CD14-positive monocyte (primary cell): ENCODE data around the gene LDLRAD4. TPM values are rescaled to one million over a fixed set of nuclear protein-coding genes. Genes with fewer than 3 reads are reported as not detected.

ENCODE experiments used
- DNase-seq, 3 donors: peaks; one replicate each; pipeline ENCODE4 v3.0.0-alpha.2; 2011 to 2022
- H2AFZ ChIP-seq: 2 replicates; pipeline ENCODE4 v1.6.0; 2012; ENCODE audit warnings: mild to moderate bottlenecking, low read depth, low read length, inconsistent platforms; ENCODE audit not compliant: insufficient read depth, poor library complexity, severe bottlenecking
- H3K27ac ChIP-seq, 2 donors: 1 replicate in 1 of 2; 2 replicates in 1 of 2; pipeline ENCODE4 v1.5.1; 2012 to 2013; ENCODE audit warnings: low read length in 2 of 2, control low read depth in 1 of 2, inconsistent platforms in 1 of 2, low read depth in 1 of 2, mild to moderate bottlenecking in 1 of 2
- H3K27me3 ChIP-seq, 2 donors: one replicate each; pipeline versions ENCODE4 v1.6.0 to v1.6.1; 2011 to 2013; ENCODE audit warnings: low read length in 2 of 2; ENCODE audit not compliant: control insufficient read depth in 2 of 2, insufficient read depth in 2 of 2
- H3K36me3 ChIP-seq, 2 donors: replicated peaks in 1 of 2; 1 replicate in 1 of 2; 2 replicates in 1 of 2; pipeline versions ENCODE4 v1.5.1 to v1.6.1; 2012 to 2013; ENCODE audit warnings: low read length in 2 of 2, control low read depth in 1 of 2, inconsistent platforms in 1 of 2, mild to moderate bottlenecking in 1 of 2; ENCODE audit not compliant: insufficient read depth in 2 of 2, control insufficient read depth in 1 of 2
- H3K4me1 ChIP-seq, 2 donors: 1 replicate in 1 of 2; 2 replicates in 1 of 2; pipeline versions ENCODE4 v1.5.1 to v1.6.1; 2012 to 2013; ENCODE audit warnings: low read length in 2 of 2, control low read depth in 1 of 2, inconsistent platforms in 1 of 2, mild to moderate bottlenecking in 1 of 2, moderate library complexity in 1 of 2; ENCODE audit not compliant: insufficient read depth in 2 of 2, control insufficient read depth in 1 of 2
- H3K4me2 ChIP-seq: replicated peaks from 2 replicates; pipeline ENCODE3; 2012; ENCODE audit warnings: low read length, moderate library complexity, mild to moderate bottlenecking; ENCODE audit not compliant: poor library complexity, severe bottlenecking; ENCODE audit errors: extremely low read depth
- H3K4me3 ChIP-seq, 3 experiments: fragments of 200-600 bp in 1 of 3; sonication (generic) in 1 of 3; replicated peaks in 1 of 3; 1 replicate in 2 of 3; 2 replicates in 1 of 3; pipeline ENCODE4 v1.5.1; 2011 to 2013; ENCODE audit warnings: low read length in 3 of 3, mild to moderate bottlenecking in 3 of 3, control low read depth in 2 of 3, low read depth in 2 of 3, inconsistent platforms in 1 of 3, moderate library complexity in 1 of 3
- H3K79me2 ChIP-seq: 2 replicates; pipeline ENCODE4 v1.6.0; 2012; ENCODE audit warnings: mild to moderate bottlenecking, control low read depth, inconsistent platforms, low read length, moderate library complexity; ENCODE audit not compliant: insufficient read depth
- H3K9ac ChIP-seq: 2 replicates; pipeline ENCODE4 v1.6.0; 2017; ENCODE audit warnings: low read length, mild to moderate bottlenecking; ENCODE audit not compliant: insufficient read depth, poor library complexity, severe bottlenecking
- H3K9me3 ChIP-seq, 2 donors: replicated peaks in 1 of 2; 1 replicate in 1 of 2; 2 replicates in 1 of 2; pipeline versions ENCODE4 v1.5.1 to v1.6.1; 2012 to 2013; ENCODE audit warnings: low read length in 2 of 2, control low read depth in 1 of 2; ENCODE audit not compliant: control insufficient read depth in 1 of 2, insufficient read depth in 1 of 2
- H4K20me1 ChIP-seq: 2 replicates; pipeline ENCODE4 v1.6.0; 2012; ENCODE audit warnings: mild to moderate bottlenecking, low read length, control low read depth, moderate library complexity; ENCODE audit not compliant: insufficient read depth
- H3K27ac Mint-ChIP-seq, 7 donors: one replicate each; pipeline ENCODE4 v1.8.0; 2020; ENCODE audit warnings: mild to moderate bottlenecking in 7 of 7, mixed read lengths in 7 of 7, moderate library complexity in 6 of 7, inconsistent platforms in 2 of 7
- H3K27me3 Mint-ChIP-seq, 3 donors: one replicate each; pipeline ENCODE4 v1.8.0; 2021 to 2022; ENCODE audit warnings: low read depth in 3 of 3, mild to moderate bottlenecking in 3 of 3, mixed read lengths in 3 of 3, moderate library complexity in 3 of 3, inconsistent platforms in 1 of 3
- H3K36me3 Mint-ChIP-seq, 2 donors: one replicate each; pipeline ENCODE4 v1.8.0; 2020; ENCODE audit warnings: mixed read lengths in 2 of 2, inconsistent platforms in 1 of 2, mild to moderate bottlenecking in 1 of 2
- H3K4me1 Mint-ChIP-seq: one replicate; pipeline ENCODE4 v1.8.0; 2020; ENCODE audit warnings: mild to moderate bottlenecking, mixed read lengths
- H3K4me3 Mint-ChIP-seq, 2 donors: one replicate each; pipeline ENCODE4 v1.8.0; 2020; ENCODE audit warnings: mild to moderate bottlenecking in 2 of 2, mixed read lengths in 2 of 2, moderate library complexity in 1 of 2
- H3K9me3 Mint-ChIP-seq, 7 donors: one replicate each; pipeline ENCODE4 v1.8.0; 2020 to 2022; ENCODE audit warnings: mixed read lengths in 7 of 7, mild to moderate bottlenecking in 6 of 7, moderate library complexity in 6 of 7, inconsistent platforms in 2 of 7
- CTCF ChIP-seq: fragments of 200-600 bp; IDR thresholded peaks from one replicate; pipeline ENCODE4 v1.8.0; 2022; ENCODE audit warnings: antibody characterized with exemption, mild to moderate bottlenecking
- WGBS: methylation state at CpG from one replicate; pipeline ENCODE4 v1.1.5; 2013; ENCODE audit warnings: missing lambda C conversion rate; ENCODE audit not compliant: insufficient coverage; 5-methylcytosine and 5-hydroxymethylcytosine counted together
- intact Hi-C, 2 donors: fragments of 100-400 bp; cut with micrococcal nuclease; formaldehyde crosslinking; loops; one replicate each; pipeline versions ENCODE4 v1.15.0 to v1.15.1; 2023
- polyA plus RNA-seq, 3 donors: library from polyadenylated mRNA; depleted of rRNA in 1 of 3; unstranded in 2 of 3; stranded (reverse) in 1 of 3; fragments of 300-500 nt in 2 of 3; fragments of >200 nt in 1 of 3; fragmentation: Illumina TruSeq in 2 of 3; gene quantifications; 1 replicate in 2 of 3; 2 replicates in 1 of 3; pipeline ENCODE4 v1.2.3, GENCODE V29; 2012 to 2021

Gene LDLRAD4
- polyA plus RNA-seq, 3 donors: 13.5 to 15.4 (median 13.8) TPM

GRCh38 chr18:13372531-13372951 is 154.0 kb downstream of the LDLRAD4 start:
- H3K27me3 Mint-ChIP-seq: peaks cover 4 to 6% (median 4%) of the 10 kb centered on the region in 3 donors
- peaks cover 46% of the 10 kb centered on the region for H3K4me1 Mint-ChIP-seq

GRCh38 chr18:13374096-13374467 is 155.5 kb downstream of the LDLRAD4 start:
- no peak overlapping the region for H2AFZ ChIP-seq
- no peak overlapping the region for H3K4me3 ChIP-seq
- WGBS: 100% methylated on average over 3 of the region's 4 CpGs
- Mint-ChIP-seq H3K27ac (peak overlapping the region in 5 of 7 donors; percentile 14 to 81 (median 48)), H3K9me3 (peaks cover 0 to 1% (median 0%) of the 10 kb centered on the region in 7 donors), H3K36me3 (no peaks in the 10 kb centered on the region), H3K27me3 (peaks cover 2 to 4% (median 4%) of the 10 kb centered on the region in 3 donors), H3K4me1 (peaks cover 39% of the 10 kb centered on the region), H3K4me3 (no peak overlapping the region)
- H3K27me3 ChIP-seq: no peaks in the 10 kb centered on the region
- DNase-seq: no peak
- H3K36me3 ChIP-seq: no peaks in the 10 kb centered on the region
- no peak overlapping the region for H3K4me2 ChIP-seq
- H3K27ac ChIP-seq: no peak overlapping the region
- H3K9me3 ChIP-seq: no peaks in the 10 kb centered on the region
- H3K79me2 ChIP-seq: no peaks in the 10 kb centered on the region
- H4K20me1 ChIP-seq: peaks cover 8% of the 10 kb centered on the region
- intact Hi-C loops: loop anchor here in 1 of 2 donors (10.0 kb wide), 1 partner anchor 191 kb away; no protein-coding TSS in a partner anchor
- no peak overlapping the region for H3K9ac ChIP-seq
- H3K4me1 ChIP-seq: peaks cover 11 to 36% of the 10 kb centered on the region in 2 donors
- no peak for TF ChIP-seq CTCF

More at GRCh38 chr18:13372531-13372951, 154.0 kb downstream of the LDLRAD4 start:
- Histone ChIP-seq H3K27me3 (no peaks in the 10 kb centered on the region), H2AFZ (no peak overlapping the region), H3K36me3 (no peaks in the 10 kb centered on the region), H4K20me1 (peaks cover 16% of the 10 kb centered on the region), H3K4me1 (peaks cover 13 to 38% of the 10 kb centered on the region in 2 donors), H3K9ac (no peak overlapping the region), H3K4me2 (no peak overlapping the region), H3K4me3 (no peak overlapping the region), H3K79me2 (no peaks in the 10 kb centered on the region), H3K9me3 (no peaks in the 10 kb centered on the region), H3K27ac (no peak overlapping the region)
- DNase-seq: no peak
- intact Hi-C loops: loop anchor here in 1 of 2 donors (10.0 kb wide), 1 partner anchor 192 kb away; no protein-coding TSS in a partner anchor
- Mint-ChIP-seq H3K9me3 (peaks cover 0 to 2% (median 0%) of the 10 kb centered on the region in 7 donors), H3K4me3 (no peak overlapping the region), H3K36me3 (no peaks in the 10 kb centered on the region), H3K27ac (peak overlapping the region in 2 of 7 donors; percentile 40 to 70)
- 100% methylated on average over 6 of the region's 8 CpGs for WGBS
- TF ChIP-seq CTCF: no peak
